CD4-positive, alpha-beta T cell (primary cell): Measurements from ENCODE around the gene SLC22A12. TPM values are rescaled to one million over a fixed set of nuclear protein-coding genes. Genes with fewer than 3 reads are reported as not detected.

ENCODE experiments used
- ATAC-seq: fragments of 200-7000 bp; cut with Tn5 transposase; one replicate; pipeline ENCODE4 v1.10.0; 2022; ENCODE audit warnings: mild to moderate bottlenecking; ENCODE audit not compliant: poor library complexity
- CTCF ChIA-PET: fragments of 350-600 bp; sonication (Branson Sonifier 250); formaldehyde crosslinking; loops from one replicate; lab custom pipeline; 2021; ENCODE audit warnings: antibody characterized with exemption, inconsistent platforms; lab: Charles Lee
- POLR2A ChIA-PET: fragments of 350-600 bp; sonication (Branson Sonifier 250); formaldehyde crosslinking; loops from one replicate; lab custom pipeline; 2021; ENCODE audit warnings: antibody characterized with exemption, inconsistent platforms; lab: Charles Lee
- DNase-seq, 14 experiments: peaks; one replicate each; pipeline ENCODE4 v3.0.0-alpha.2; 2013 to 2020; ENCODE audit warnings: mixed read lengths in 2 of 14
- H3K27ac ChIP-seq, 2 donors: one replicate each; pipeline versions ENCODE4 v1.5.1 to v1.7.0; 2013; ENCODE audit warnings: low read length in 2 of 2, low read depth in 1 of 2, mild to moderate bottlenecking in 1 of 2
- H3K27me3 ChIP-seq, 2 experiments: 1 replicate in 1 of 2; 2 replicates in 1 of 2; pipeline versions ENCODE4 v1.6.1 to v1.7.0; 2013; ENCODE audit warnings: low read length in 2 of 2, control low read depth in 1 of 2, mild to moderate bottlenecking in 1 of 2, moderate library complexity in 1 of 2; ENCODE audit not compliant: insufficient read depth in 2 of 2, control insufficient read depth in 1 of 2
- H3K36me3 ChIP-seq: one replicate; pipeline ENCODE4 v1.6.1; 2013; ENCODE audit warnings: low read length, control low read depth; ENCODE audit not compliant: insufficient read depth
- H3K4me1 ChIP-seq: one replicate; pipeline ENCODE4 v1.6.1; 2013; ENCODE audit warnings: low read length, control low read depth; ENCODE audit not compliant: insufficient read depth
- H3K4me3 ChIP-seq: one replicate; pipeline ENCODE4 v1.5.1; 2013; ENCODE audit warnings: mild to moderate bottlenecking, low read length, moderate library complexity
- H3K9me3 ChIP-seq, 2 experiments: 1 replicate in 1 of 2; 2 replicates in 1 of 2; pipeline versions ENCODE4 v1.6.1 to v1.7.0; 2013; ENCODE audit warnings: low read length in 2 of 2, mild to moderate bottlenecking in 2 of 2, control low read depth in 1 of 2, moderate library complexity in 1 of 2; ENCODE audit not compliant: control insufficient read depth in 1 of 2, insufficient read depth in 1 of 2
- H3K27ac Mint-ChIP-seq: one replicate; pipeline ENCODE4 v1.8.0; 2020; ENCODE audit warnings: mixed read lengths
- H3K27me3 Mint-ChIP-seq: one replicate; pipeline ENCODE4 v1.8.0; 2021; ENCODE audit warnings: mixed read lengths
- H3K36me3 Mint-ChIP-seq: one replicate; pipeline ENCODE4 v1.8.0; 2021; ENCODE audit warnings: low read depth, mixed read lengths
- H3K4me1 Mint-ChIP-seq: one replicate; pipeline ENCODE4 v1.8.0; 2021; ENCODE audit warnings: low read depth, mixed read lengths
- H3K4me3 Mint-ChIP-seq: one replicate; pipeline ENCODE4 v1.8.0; 2020; ENCODE audit warnings: mild to moderate bottlenecking, mixed read lengths
- H3K9me3 Mint-ChIP-seq: one replicate; pipeline ENCODE4 v1.8.0; 2020; ENCODE audit warnings: mixed read lengths
- CTCF ChIP-seq: fragments of 200-600 bp; IDR thresholded peaks from one replicate; pipeline ENCODE4 v1.8.0; 2022; ENCODE audit warnings: antibody characterized with exemption, mild to moderate bottlenecking
- intact Hi-C, 2 experiments: fragments of 100-400 bp; cut with DNase I in 1 of 2; cut with micrococcal nuclease in 1 of 2; formaldehyde crosslinking; loops; one replicate each; pipeline versions ENCODE4 v1.15.1 to v1.9.0; 2023 to 2025; cut with DNase I, micrococcal nuclease
- total RNA-seq, 174 experiments: library from RNA in 2 of 174; stranded (reverse) in 2 of 174; gene quantifications; one replicate each; pipeline ENCODE4 v1.2.3 and lab custom pipeline; 2021 to 2026

SLC22A12 gene
- total RNA-seq, 2 experiments from 2014 or later, result not detected

- intact Hi-C loops, result no loop called here
- no peaks in the 10 kb centered on the region for H3K9me3 Mint-ChIP-seq
- POLR2A ChIA-PET, result no interaction called here
- no peaks in the 10 kb centered on the region for H3K36me3 Mint-ChIP-seq
- H3K4me3 Mint-ChIP-seq, result no peak overlapping the region
- Histone ChIP-seq H3K4me1 (no peaks in the 10 kb centered on the region), H3K27ac (no peak overlapping the region), H3K9me3 (peaks cover 0 to 4% of the 10 kb centered on the region in 2 experiments), H3K27me3 (no peaks in the 10 kb centered on the region), H3K36me3 (no peaks in the 10 kb centered on the region), H3K4me3 (no peak overlapping the region)
- peaks cover 6% of the 10 kb centered on the region for H3K4me1 Mint-ChIP-seq
- H3K27me3 Mint-ChIP-seq, result no peaks in the 10 kb centered on the region
- CTCF ChIA-PET, result no interaction called here
- ATAC-seq (no peak), DNase-seq (no peak)
- no peak for TF ChIP-seq CTCF
- H3K27ac Mint-ChIP-seq, result no peak overlapping the region
Observed at GRCh38 chr11:64566915-64567891, 23.8 kb upstream of the SLC22A12 start.

GRCh38 chr11:64568041-64568571 lies 22.9 kb upstream of the SLC22A12 start:
- no peak overlapping the region for H3K4me3 Mint-ChIP-seq
- Histone ChIP-seq H3K4me3 (no peak overlapping the region), H3K36me3 (no peaks in the 10 kb centered on the region), H3K4me1 (no peaks in the 10 kb centered on the region), H3K9me3 (peaks cover 0 to 4% of the 10 kb centered on the region in 2 experiments), H3K27ac (no peak overlapping the region), H3K27me3 (no peaks in the 10 kb centered on the region)
- no peak for TF ChIP-seq CTCF
- ATAC-seq (no peak), DNase-seq (no peak)
- no peak overlapping the region for H3K27ac Mint-ChIP-seq
- no peaks in the 10 kb centered on the region for H3K9me3 Mint-ChIP-seq
- ChIA-PET POLR2A (no interaction called here), CTCF (no interaction called here)
- peaks cover 6% of the 10 kb centered on the region for H3K4me1 Mint-ChIP-seq
- no peaks in the 10 kb centered on the region for H3K36me3 Mint-ChIP-seq
- peaks cover 7% of the 10 kb centered on the region for H3K27me3 Mint-ChIP-seq
- intact Hi-C loops, result no loop called here

- Histone ChIP-seq H3K36me3 (no peaks in the 10 kb centered on the region), H3K4me3 (no peak overlapping the region), H3K27ac (no peak overlapping the region), H3K4me1 (no peaks in the 10 kb centered on the region), H3K27me3 (no peaks in the 10 kb centered on the region), H3K9me3 (peaks cover 0 to 4% of the 10 kb centered on the region in 2 experiments)
- Mint-ChIP-seq H3K36me3 (no peaks in the 10 kb centered on the region), H3K27ac (no peak overlapping the region), H3K27me3 (peaks cover 7% of the 10 kb centered on the region), H3K9me3 (no peaks in the 10 kb centered on the region), H3K4me1 (peaks cover 6% of the 10 kb centered on the region), H3K4me3 (no peak overlapping the region)
- ChIA-PET CTCF (no interaction called here), POLR2A (no interaction called here)
- intact Hi-C loops, result no loop called here
- no peak for DNase-seq
- no peak for ATAC-seq
- no peak for TF ChIP-seq CTCF
Observed at GRCh38 chr11:64568584-64569140, 22.4 kb upstream of the SLC22A12 start.
